Smooth muscle cell (in vitro differentiated cells): ENCODE results near the gene COPS6. TPM values are rescaled to one million over a fixed set of nuclear protein-coding genes. Genes with fewer than 3 reads are reported as not detected.
A peak's percentile ranks its signal among the peaks of the same experiment; 100 is the strongest.

Experiments
- DNase-seq: peaks from one replicate; lab custom pipeline; 2025; ENCODE audit not compliant: unreplicated experiment; lab: John Stamatoyannopoulos, UW
- H2AFZ ChIP-seq: fragments of 200-600 bp; sonication (generic); 2 replicates; pipeline ENCODE4 v1.6.0; 2016; ENCODE audit warnings: antibody characterized with exemption, low read depth, mild to moderate bottlenecking
- H3F3A ChIP-seq: fragments of 200-600 bp; sonication (generic); 2 replicates; pipeline ENCODE4 v1.6.0; 2017; ENCODE audit warnings: antibody characterized with exemption, low read depth
- H3K27ac ChIP-seq: fragments of 200-600 bp; sonication (generic); 2 replicates; pipeline ENCODE4 v1.5.1; 2016; ENCODE audit warnings: low read depth, mild to moderate bottlenecking
- H3K27me3 ChIP-seq: fragments of 200-600 bp; sonication (generic); 2 replicates; pipeline ENCODE4 v1.6.1; 2016; ENCODE audit warnings: low read depth, mild to moderate bottlenecking
- H3K36me3 ChIP-seq: fragments of 200-600 bp; sonication (generic); 2 replicates; pipeline ENCODE4 v1.5.1; 2016; ENCODE audit warnings: low read depth
- H3K4me1 ChIP-seq: fragments of 200-600 bp; sonication (generic); 2 replicates; pipeline ENCODE4 v1.5.1; 2016; ENCODE audit warnings: low read depth
- H3K4me2 ChIP-seq: fragments of 200-600 bp; sonication (generic); 2 replicates; pipeline ENCODE4 v1.6.0; 2016; ENCODE audit warnings: mild to moderate bottlenecking
- H3K4me3 ChIP-seq: fragments of 200-600 bp; sonication (generic); 2 replicates; pipeline ENCODE4 v1.5.1; 2016; ENCODE audit warnings: mild to moderate bottlenecking
- H3K79me2 ChIP-seq: fragments of 200-600 bp; sonication (generic); 2 replicates; pipeline ENCODE4 v1.6.0; 2016; ENCODE audit warnings: low read depth, mild to moderate bottlenecking
- H3K9ac ChIP-seq: fragments of 200-600 bp; sonication (generic); 2 replicates; pipeline ENCODE4 v1.6.0; 2016; ENCODE audit warnings: low read depth
- H3K9me3 ChIP-seq: fragments of 200-600 bp; sonication (generic); replicated peaks from 2 replicates; pipeline ENCODE4 v1.5.1; 2016; ENCODE audit warnings: low read depth
- H4K20me1 ChIP-seq: fragments of 200-600 bp; sonication (generic); 2 replicates; pipeline ENCODE4 v1.6.0; 2016; ENCODE audit warnings: low read depth
- CTCF ChIP-seq: fragments of 200-600 bp; sonication (generic); IDR thresholded peaks from 2 replicates; pipeline ENCODE4 v1.5.1; 2017; ENCODE audit warnings: borderline replicate concordance, mild to moderate bottlenecking, antibody characterized with exemption; ENCODE audit not compliant: insufficient read depth, poor library complexity, severe bottlenecking
- WGBS: methylation state at CpG from one replicate; pipeline ENCODE4 v1.1.7; 2016; ENCODE audit warnings: low lambda C conversion rate; 5-methylcytosine and 5-hydroxymethylcytosine counted together
- polyA plus RNA-seq: library from polyadenylated mRNA; unstranded; fragments of >200 nt; fragmentation: Nextera tagmentation; extraction: Ambion mirVana; gene quantifications from 2 replicates; pipeline ENCODE4 v1.2.1, GENCODE V29; 2016
- total RNA-seq: library from RNA; depleted of rRNA; stranded (reverse); fragments of >200 nt; gene quantifications from 2 replicates; pipeline ENCODE4 v1.2.3, GENCODE V29; 2014

COPS6 gene
- total and polyA plus RNA-seq, 2 experiments from 2014 or later = 107 to 259 TPM

GRCh38 chr7:100119072-100119969 lies 30.6 kb downstream of the COPS6 start, which contains the start of the genes CNPY4 and TAF6:
Gene CNPY4, plus strand, starts transcription at chr7:100119634. Its CDS starts 111 bp downstream, at chr7:100119745.
Gene TAF6, minus strand, starts transcription at chr7:100119358. Its CDS starts 5,149 bp downstream, at chr7:100114209.
- peak within 1 kb of the TSS; percentile 92 for H3K27ac ChIP-seq
- peak within 1 kb of the TSS; percentile 94 for H3K9ac ChIP-seq
- WGBS = under 1% methylated on average over 49 of the region's 49 CpGs
- no peaks in the 10 kb centered on the region for H4K20me1 ChIP-seq
- H3K79me2 ChIP-seq = peaks cover 18% of the 10 kb centered on the region
- peak within 1 kb of the TSS; percentile 93 for H2AFZ ChIP-seq
- H3K4me2 ChIP-seq = peak within 1 kb of the TSS; percentile 96
- peaks cover 10% of the 10 kb centered on the region for H3K4me1 ChIP-seq
- no peaks in the 10 kb centered on the region for H3K27me3 ChIP-seq
- H3K9me3 ChIP-seq = no peaks in the 10 kb centered on the region
- peaks cover 3% of the 10 kb centered on the region for H3F3A ChIP-seq
- no peak for TF ChIP-seq CTCF
- no peaks in the 10 kb centered on the region for H3K36me3 ChIP-seq
- peak; percentile 80 for DNase-seq
- H3K4me3 ChIP-seq = peak within 1 kb of the TSS; percentile 96

- H3K4me2 ChIP-seq = peak overlapping the region; percentile 96
- DNase-seq = peak; percentile 53
- peak overlapping the region; percentile 94 for H3K9ac ChIP-seq
- no peak for TF ChIP-seq CTCF
- peak overlapping the region; percentile 92 for H3K27ac ChIP-seq
- H3K4me1 ChIP-seq = peaks cover 10% of the 10 kb centered on the region
- peaks cover 18% of the 10 kb centered on the region for H3K79me2 ChIP-seq
- no peaks in the 10 kb centered on the region for H3K27me3 ChIP-seq
- no peaks in the 10 kb centered on the region for H4K20me1 ChIP-seq
- no peaks in the 10 kb centered on the region for H3K9me3 ChIP-seq
- WGBS = 16% methylated on average over 19 of the region's 19 CpGs
- peak overlapping the region; percentile 96 for H3K4me3 ChIP-seq
- peaks cover 3% of the 10 kb centered on the region for H3F3A ChIP-seq
- no peaks in the 10 kb centered on the region for H3K36me3 ChIP-seq
- H2AFZ ChIP-seq = peak overlapping the region; percentile 93
These were observed 31.4 kb downstream of the COPS6 start for GRCh38 chr7:100119970-100120732.

- Histone ChIP-seq H3K36me3 (no peaks in the 10 kb centered on the region), H3K79me2 (peaks cover 18% of the 10 kb centered on the region), H3F3A (peaks cover 3% of the 10 kb centered on the region), H3K9ac (no peak overlapping the region), H2AFZ (no peak overlapping the region), H3K4me3 (peak overlapping the region; percentile 96), H3K27ac (peak overlapping the region; percentile 92), H3K4me2 (peak overlapping the region; percentile 96), H3K9me3 (no peaks in the 10 kb centered on the region), H3K27me3 (no peaks in the 10 kb centered on the region), H3K4me1 (peaks cover 10% of the 10 kb centered on the region), H4K20me1 (no peaks in the 10 kb centered on the region)
- no peak for DNase-seq
- TF ChIP-seq CTCF = no peak
- WGBS = 73% methylated on average over 1 of the region's 1 CpG
These were observed 31.9 kb downstream of the COPS6 start for GRCh38 chr7:100120733-100121036.
